HG03520 (cell line): ENCODE results near the gene KPNA2.

Source experiments
- ATAC-seq: cut with Tn5 transposase; IDR thresholded peaks from one replicate; pipeline ENCODE4 v1.9.1; 2021; ENCODE audit warnings: mild to moderate bottlenecking, moderate library complexity; ENCODE audit not compliant: unreplicated experiment

KPNA2 gene

GRCh38 chr17:68095205-68095811 lies 59.8 kb downstream of the KPNA2 start:
- no peak for ATAC-seq

- no peak for ATAC-seq
Measured at GRCh38 chr17:68096111-68096510, 60.6 kb downstream of the KPNA2 start.
